Kidney tubule cell (primary cell): ENCODE measurements around the gene SGCA.

Experiments used
- DNase-seq: peaks from one replicate; pipeline ENCODE4 v3.0.0-alpha.2; 2018; ENCODE audit warnings: low spot score

Gene SGCA

DNA sequence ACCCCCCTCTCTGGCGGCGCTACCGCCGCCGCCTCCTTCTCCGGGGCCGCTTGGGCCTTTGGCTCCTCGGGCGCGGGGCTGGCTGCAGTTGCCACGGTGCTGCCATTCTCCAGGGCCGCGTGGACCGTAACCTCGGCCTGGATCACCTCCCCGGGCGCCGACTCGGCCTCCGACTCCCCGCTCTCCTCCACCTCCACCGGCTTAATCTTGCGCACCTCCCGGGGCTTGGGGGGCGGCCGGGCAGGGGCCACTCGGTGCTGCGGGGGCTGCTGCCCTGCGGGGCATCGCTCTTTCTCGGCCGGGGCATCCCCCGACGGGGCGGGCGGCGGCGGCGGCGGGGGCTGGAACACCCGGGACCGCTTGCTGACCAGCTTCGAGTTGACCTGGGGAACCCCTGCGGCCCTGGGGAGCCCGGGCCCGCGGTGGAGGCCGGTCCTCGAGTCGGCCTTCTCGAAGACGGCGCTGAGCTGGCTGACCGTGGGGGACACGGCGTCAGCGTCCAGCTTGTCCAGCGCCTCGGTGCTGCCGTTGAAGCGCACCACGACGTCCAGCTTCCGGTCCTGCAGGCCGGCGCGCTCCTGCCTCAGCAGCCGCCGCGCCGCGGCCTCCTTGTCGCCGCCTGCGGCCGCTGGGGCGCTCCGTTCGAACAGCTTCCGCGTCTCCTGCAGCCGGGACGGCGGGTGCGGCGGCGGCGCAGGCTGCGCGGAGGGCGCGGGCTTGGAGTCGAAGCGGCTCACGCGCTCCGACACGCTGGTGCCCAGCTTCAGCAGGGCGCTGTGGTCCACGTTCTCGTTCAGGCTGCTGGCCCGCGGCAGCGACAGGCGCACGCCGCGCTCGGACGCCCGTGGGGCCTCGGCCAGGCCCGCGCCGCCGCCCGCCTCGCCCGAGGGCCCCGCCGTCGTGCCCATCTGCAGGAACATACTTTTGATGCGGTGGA, 16.1 kb upstream of the SGCA start:
- peak; percentile 72 for DNase-seq

DNA sequence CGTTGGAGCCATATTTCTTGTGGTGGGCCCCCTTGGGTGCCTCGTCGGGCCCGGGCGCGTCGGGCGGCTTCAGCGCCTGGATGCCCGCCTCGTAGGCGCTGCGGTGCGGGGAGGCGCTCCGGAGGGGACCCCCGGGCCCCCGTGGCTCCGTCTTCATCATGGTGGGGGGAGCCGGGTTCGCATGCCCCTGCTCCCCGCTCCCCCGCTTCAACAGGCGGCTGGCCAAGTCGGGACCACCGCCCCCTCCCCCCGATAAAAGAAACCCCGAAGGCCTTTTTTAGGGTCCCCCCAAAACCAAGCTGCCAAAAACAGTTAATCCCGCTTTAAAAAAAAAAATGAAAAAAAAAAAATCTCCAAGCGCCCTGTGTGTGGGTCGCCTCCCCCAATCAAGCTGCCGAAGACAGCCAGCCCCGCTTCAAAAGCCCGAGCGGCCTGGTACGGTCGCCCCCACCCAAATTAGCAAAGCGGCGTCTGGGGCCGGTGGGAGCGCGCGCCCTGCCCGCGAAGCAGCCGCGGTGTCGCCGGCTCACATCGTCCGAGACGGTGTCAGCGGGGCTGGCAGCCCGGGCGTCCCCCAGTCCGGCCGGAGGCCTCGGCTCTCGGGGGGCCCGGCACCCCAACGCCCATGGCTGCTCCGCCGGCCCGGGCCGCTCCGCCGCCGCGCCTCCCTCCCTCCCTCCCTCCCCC, 15.3 kb upstream of the SGCA start, which contains the start of gene PPP1R9B:
Gene PPP1R9B, minus strand, starts transcription at position 324 of the 687 bp plus-strand sequence. Its CDS starts 164 bp downstream, at position 160.
- DNase-seq = no peak

DNA sequence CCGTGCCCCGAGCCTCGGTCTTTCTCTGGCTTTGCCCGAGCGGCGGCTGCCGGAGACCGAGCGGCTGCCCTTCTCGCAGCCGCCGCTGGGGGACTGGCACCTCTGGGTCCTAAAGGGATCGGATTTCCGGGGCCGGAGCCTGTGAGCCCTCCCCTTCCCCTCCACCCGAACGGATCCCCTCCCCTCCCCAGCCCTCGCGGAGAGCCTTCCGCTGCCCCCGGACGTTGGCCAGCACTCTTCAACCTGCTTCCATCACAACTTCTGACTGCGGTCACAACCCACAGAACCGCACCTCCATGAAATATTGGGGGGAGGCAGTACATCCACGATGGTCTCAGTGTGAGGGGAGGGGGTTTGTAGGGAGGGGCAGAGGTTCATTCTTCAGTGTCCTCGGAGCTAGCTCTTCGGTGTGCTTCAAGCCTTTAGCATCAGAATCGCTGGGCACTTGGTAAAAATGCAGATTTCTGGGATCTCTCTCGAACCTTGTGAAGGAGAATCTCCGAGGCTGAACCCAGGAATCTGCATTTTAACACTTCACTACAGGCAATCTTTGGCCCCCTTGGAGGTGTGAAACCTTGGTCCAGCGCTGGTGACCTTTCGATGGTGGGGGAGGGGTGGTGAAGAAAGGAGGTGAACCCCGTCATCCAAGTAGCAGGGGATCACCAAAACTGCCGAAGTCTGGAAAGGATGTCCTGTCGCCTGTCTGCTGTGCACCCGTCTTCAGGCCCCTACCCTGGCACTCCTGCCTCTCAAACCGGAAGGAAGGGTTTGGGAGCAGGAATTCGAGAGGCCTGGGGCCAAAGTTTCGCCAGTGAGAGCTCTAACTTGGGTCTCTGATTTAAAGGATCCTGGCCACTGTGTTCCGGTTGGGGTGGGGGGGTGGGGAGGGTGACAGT, 14.5 kb upstream of the SGCA start:
- DNase-seq = peak; percentile 93

DNA sequence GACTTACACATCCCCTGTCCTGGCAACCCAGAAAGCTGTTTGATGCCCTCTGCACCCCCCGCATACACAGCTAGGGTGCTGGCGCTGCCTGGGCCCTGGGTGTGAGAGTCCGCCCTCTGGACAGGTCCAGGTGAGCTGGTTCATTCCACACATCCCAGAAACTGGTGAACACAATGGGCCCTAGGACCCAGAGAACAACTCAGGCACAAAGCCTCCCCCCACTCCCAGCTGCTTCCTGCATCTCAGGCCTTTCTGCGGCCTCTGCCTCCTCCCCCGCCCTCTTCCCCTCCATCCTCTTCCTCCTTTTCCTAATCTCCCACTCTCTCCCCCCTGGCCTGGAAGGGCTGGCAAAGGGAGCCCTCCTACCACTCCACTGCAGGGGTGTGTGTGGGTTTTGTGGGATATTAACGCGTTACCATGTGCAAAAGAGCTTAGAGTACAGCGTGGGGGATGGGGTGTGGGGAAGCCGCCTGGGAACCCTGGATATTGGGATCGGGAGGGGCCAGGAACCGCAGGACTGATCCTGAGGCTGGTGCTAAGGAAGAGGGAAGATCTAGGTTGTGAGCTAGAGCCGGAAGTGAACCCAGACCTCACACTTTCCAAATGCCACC, 13.8 kb upstream of the SGCA start:
- DNase-seq = peak; percentile 91

DNA sequence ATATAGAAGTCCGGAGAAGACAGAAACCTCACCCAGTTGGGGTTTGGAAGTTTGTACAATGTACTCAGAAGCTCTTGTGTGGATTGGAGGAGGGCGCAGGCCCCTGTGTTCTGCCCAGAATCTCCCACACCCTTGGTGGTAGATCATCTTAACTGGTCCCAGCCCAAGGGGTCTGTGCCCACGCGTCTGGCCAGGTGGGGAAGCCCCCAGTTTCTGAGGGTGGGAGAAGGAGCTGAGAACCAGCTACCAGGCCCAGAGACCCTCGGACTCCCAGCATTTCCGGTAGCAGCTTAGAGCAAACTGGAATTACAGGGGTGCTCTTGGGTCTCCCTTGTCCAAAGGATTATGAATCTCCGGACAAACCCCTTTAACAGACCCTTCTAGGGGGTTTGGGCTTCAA, 13.1 kb upstream of the SGCA start:
- DNase-seq = no peak

DNA sequence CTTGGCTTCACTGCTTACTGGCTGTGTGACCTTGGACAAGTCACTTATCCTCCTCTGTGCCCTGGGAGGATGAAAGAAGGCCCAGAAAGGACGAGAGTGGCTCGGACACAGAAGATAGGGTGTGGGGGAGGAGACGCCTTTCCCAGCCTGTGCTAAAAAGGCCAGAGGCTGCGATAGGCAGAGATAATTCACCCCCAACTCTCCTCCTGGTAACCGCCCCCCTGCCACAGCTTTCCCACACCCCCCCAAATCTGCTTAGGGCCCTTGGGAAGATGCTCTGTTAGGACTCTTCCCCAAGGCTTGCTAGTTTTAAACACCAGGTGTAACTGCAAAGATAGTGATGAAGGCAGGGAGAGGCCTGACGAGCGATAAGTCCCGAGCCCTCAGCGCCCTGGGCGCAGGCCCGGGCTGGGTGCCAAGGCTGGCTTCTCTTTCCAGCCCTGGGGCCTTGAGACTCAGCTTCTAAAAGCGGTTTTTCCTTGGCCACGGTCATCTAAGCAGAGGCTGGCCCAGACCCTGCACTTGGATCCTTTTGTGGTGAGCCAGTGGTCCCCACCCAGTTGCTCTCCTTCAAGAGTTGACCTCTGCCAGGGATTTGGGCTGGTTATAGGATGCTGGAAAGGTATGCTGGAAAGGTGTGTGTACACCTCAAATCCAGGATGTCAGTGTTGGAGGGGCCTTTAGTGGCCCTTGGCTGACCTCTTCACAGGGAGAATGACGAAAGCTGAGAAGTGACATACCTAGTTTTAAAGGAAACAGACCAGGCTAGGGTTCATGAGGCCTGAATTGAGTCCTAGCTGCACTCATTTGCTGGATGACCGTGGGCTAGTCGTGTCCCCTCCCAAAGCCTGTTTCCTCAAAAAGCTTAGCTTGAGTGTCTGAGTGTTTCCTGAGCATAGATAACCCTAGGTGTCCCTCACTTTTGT, 11.9 kb upstream of the SGCA start:
- DNase-seq = no peak

DNA sequence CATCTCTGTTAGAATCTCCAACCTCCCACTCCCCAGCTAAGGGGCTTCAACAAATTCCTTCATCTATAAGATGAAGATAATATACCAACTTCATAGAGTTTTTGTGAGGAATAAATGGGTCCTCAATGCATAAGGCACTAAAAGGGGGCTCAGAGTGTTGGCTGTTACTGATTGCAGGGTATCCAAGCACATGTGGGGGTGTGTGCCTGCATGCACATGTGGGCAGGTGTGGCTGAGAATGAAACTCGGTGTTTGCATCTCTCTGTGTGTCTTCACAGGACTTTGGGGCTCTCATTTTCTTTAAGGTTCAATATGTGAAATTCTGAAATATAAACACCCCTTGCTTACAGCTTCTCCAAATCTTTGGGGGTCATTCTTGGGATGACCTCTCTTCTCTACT, 11.2 kb upstream of the SGCA start:
- DNase-seq = no peak

DNA sequence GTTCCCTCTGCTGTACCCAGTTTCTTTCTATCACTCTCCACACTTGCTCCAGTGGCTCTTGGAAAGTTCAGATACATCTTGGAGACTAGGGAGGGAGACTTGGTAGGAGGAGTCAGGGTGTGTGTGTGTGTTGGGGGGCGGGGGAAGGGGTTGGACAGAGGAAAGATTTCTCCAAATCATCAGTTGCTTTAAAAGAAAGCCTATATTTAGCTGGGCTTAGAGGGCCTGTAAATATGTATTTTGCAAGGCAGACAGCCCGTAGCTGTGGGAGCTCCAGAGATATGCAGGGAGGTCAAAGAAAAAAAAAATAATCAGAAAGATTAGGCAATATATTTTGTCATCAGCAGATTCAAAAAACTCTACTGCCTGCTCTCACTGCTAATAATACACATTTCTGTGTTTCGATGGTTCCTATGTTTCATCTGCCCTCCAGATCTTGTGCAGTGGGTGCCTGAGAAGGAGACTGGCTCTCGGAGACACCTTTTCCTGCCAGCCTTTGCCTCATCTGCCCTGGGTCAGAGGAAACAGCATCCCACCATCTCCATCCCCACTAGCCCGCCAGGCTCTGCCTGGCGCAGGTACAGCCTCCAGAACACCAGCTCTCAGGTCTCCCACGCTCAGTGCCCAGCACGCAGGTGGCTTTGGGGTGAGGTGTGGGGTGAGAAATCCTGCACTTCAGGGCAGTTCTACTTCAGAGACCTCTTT, 10.5 kb upstream of the SGCA start:
- no peak for DNase-seq

DNA sequence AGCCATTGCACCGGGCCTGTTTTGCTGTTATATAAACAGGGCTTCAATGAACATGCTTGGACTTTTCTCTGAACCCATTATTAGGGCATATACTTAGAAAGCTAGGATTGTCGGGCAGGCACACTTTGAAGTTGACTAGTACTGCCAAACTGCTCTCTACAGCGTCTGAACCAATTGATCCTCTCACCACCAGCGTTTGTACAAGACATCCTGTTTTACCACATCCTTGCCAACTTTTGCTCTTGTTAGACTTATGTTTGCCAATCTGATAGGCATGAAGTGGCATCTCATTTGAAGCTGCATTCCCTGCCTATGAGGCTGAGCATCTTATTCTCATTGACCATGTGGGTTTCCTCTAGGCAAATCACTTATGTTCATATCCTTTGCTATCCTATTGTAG, 7.9 kb upstream of the SGCA start:
- DNase-seq = no peak

DNA sequence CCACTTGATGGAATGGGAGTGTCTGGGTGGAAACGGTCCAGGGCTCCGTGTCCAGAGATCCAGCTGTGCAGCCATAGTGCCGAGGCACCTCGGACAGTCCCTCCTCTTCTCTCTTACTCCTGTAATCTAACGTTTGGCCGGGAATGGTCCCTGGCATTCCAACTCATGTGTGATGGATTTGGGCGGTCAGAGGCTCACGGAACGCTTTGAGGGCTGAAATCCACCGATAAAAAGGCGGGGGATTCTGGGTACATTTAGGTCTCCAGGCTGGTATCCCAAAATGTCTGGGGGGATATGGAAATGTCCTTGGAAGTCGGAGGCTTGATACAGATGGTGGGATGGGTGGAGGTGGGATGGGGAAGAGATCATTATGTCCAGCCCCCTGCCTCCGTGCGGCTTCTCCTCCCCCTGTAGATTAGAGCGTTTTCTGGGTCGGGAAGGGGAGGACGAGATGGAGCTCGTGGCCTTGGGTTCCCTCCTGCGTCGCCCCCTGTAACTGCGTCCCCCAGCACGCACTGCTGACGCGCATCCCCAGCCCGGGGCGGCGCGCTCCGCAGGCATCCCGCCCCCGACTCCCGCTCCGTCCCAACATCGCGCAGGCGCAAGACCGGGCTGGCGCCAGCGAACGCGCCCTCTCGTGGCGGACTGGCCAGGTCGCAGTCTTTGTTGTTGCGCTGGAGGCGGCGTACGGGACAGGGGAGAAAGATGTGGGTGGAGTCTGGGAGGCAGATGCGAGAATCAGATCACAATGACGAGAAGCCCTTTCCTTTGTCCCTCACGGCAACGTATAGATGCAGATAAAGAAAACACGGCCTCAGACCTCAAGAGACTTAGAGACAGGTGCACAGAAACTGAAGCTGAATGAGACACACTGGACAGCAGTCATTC, 4.5 kb upstream of the SGCA start:
- peak; percentile 86 for DNase-seq

DNA sequence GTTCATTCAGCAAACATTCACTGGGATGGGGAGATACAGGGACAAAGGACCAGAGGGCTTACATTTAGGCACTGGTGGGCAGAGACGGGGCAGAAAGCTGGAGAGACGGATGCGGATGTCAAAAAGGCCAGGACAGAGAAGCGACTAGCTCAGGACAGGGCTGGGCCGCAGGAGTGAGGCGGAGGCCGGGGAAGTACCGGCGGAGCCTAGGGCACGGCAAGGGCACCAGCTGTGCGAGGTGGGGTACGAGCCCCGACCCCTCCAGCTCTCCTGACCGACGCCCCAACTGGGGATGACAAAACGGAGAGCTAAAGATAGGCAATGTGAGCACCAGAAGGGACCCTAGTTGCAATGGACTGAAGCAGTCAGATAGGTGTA, 3.9 kb upstream of the SGCA start:
- no peak for DNase-seq

DNA sequence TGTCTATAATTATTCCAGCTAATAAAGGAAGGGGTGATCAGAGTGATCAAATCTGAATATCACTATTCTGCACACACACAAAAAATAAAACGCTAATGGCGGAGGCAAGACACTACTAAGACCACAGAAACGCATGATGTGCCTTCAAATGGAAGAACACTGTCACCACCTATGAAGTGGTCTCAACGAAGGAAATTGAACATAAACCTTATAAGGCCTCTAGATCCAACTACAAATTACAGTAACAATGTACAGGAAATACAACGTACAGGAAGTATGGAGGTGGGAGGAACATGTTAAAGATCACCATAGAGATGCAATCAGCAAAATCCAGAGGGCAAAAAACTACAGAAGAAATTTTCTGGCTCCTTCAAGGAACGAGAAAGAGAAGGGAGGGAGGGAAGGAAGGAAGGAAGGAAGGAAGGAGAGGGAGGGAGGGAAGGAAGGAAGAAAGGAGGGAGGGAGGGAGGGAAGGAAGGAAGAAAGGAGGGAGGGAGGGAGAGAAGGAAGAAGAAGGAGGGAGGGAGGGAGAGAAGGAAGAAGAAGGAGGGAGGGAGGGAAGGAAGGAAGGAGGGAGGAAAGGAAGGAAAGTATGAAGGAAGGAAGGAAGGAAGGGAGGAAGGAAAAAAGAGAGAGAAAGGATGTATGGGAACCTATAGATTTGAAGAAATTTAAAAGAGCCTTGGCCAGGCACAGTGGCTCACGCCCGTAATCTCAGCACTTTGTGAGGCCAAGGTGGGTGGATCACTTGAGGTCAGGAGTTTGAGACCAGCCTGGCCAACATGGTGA, 3.1 kb upstream of the SGCA start:
- no peak for DNase-seq

DNA sequence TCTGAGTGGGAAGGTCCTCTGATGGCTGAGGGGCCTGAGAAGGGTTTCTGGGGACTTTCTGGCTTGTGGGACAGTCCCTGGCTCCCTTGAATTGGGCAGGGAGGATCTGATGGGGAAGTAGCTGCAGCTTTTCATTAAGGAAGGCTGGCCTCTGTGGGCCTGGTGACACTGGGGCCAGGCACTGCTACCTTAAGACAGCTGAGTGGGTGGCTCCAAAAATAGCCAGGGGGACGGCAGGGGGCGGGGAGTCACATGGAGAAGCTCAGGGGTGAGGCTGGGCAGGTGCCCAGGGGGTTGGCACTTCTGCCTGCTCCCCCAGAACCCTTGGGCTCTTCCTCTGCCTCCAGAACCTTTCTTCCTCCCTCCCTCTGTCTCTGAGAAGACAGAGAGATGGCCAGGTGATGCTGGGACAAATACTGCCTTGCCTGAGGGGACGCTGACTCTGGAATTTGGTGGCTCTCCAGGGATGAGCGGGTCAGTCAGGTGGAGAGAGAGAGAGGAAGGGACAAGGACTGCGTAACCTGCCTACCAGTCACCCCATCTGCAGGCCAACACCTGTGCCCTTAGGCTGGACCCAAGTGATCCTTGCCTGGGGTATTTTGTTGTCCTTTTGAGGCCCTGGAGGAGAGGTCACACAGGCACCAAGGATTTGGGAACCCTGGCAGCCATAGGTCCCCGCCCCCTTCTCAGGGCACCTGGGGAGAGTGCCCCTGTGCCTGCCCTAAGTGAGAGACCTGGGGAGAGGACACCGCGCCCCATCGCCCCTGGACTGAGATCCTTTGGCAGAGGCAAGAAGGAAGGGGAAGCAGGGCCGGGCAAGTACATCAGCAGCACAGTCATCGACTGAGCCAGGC, 1.7 kb upstream of the SGCA start:
- DNase-seq = no peak

DNA sequence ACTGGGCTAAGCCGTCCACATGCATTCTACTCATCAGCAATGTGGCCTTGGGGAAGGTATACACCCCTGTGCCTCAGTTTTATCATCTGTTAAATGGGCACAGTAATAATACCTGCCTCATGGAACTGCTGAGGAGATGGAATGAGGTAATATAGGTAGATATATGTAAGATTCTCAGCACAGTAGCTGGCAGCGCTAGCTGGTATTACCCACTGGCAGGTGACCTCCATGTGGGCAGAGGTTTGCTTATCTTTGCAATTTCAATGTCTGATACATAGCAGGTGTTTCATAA, 1.2 kb upstream of the SGCA start:
- no peak for DNase-seq

DNA sequence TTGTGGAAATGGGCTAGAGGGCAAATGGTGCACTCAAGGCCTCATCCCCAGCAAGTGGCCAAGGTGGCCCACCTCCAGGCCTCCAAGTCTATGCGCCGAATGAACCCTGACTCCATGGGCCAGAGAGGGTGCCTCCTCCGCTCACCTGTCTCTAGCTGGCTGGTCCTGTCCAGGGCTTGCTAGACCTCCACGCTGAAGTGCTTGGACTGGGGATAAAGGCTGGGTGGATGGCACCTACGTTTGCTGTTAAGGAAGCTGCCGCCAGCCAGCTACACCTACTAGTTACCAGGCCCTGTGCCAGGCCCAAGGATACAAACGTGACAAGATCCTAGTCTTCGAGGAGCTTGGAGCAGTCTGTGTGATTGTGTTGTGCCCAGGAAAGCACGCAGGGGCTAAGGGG, 739 bp upstream of the SGCA start:
- no peak for DNase-seq

DNA sequence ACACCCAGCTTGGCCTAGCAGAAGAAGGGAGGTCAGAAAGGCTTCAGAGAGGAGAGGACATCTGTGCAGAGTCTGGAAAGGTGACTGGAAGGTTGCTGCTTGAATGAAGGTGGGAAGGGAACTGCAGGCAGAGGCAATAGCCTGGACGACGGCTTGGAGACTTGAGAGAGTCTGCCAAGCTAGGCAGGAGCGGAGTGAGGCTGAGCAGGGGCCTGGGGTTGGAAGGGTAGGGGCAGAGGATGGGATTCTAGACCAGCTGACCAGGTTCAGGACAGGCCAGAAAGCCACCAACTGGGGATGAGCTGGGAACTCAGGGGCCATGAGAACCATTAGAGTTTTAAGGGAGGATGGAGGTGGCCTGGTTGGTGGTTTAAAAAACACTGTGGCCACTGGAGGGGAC, 339 bp upstream of the SGCA start:
- DNase-seq = no peak

DNA sequence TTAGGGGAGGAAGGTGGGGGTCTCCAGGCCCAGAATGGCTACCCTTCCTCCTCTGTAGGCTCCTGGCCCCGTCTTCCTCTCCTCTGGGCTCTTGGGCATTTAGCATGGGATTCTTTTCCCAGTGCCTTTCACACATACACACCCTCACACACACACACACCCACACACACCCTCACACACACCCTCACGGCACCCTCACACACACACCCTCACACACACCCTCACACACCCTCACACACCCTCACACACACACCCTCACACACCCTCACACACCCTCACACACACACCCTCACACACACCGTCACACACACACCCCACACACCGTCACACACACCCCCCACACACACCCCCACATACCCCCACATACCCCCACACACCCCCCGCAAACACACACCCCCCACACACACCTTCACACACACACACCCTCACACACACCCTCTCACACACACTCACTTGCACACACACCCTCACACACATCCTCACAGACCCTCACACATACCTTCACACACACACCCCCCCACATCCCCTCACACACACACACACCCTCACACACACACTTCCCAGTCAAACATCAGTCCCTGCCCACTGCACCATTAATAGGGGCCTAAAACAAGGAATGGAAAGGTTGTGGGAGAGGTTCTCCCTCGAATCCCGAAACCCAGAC, 845 bp downstream of the SGCA start:
- no peak for DNase-seq
